NB4 (cell line): ENCODE results near the gene KCNJ11.

Experiments
- DNase-seq: peaks from one replicate; pipeline ENCODE4 v3.0.0; 2010; ENCODE audit warnings: low read depth
- H3K4me3 ChIP-seq: one replicate; pipeline ENCODE4 v1.5.1; 2011; ENCODE audit warnings: mild to moderate bottlenecking, low read depth, low read length, moderate library complexity
- CTCF ChIP-seq: IDR thresholded peaks from one replicate; pipeline ENCODE4 v1.5.1; 2012; ENCODE audit warnings: low read depth, low read length
- MYC ChIP-seq: IDR thresholded peaks from 2 replicates; pipeline ENCODE4 v1.6.1; 2011; ENCODE audit warnings: low read depth, low read length
- POLR2A ChIP-seq: IDR thresholded peaks from 2 replicates; pipeline ENCODE4 v1.6.1; 2011; ENCODE audit warnings: mild to moderate bottlenecking; ENCODE audit not compliant: insufficient read length; ENCODE audit errors: extremely low read depth
- TF ChIP-seq, protein P1 (sequence below): IDR thresholded peaks from 2 replicates; pipeline ENCODE4 v1.6.1; 2011; ENCODE audit warnings: low read depth, low read length

Gene KCNJ11

DNA sequence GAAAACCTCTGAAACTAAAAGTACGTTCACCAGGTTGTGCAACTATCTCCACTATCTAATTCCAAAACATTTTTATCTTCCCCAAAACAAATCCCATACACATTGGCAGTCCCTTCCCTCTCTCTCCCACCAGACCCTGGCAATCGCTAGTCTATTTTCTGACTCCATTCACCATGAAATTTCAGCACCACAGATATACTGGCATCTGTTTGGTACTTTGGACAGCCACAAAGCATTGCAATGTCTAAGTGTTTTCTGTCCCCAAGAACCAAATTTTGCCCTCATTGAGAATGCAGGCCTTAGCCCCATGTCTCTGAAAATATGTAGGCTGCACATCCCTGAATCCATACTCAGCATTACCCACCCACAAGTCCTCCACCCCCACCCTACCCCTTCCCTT lies 28.0 kb upstream of the KCNJ11 start:
- no peak overlapping the region for H3K4me3 ChIP-seq
- TF ChIP-seq MYC (no peak), CTCF (no peak), POLR2A (no peak)
- TF ChIP-seq, protein P1, sequence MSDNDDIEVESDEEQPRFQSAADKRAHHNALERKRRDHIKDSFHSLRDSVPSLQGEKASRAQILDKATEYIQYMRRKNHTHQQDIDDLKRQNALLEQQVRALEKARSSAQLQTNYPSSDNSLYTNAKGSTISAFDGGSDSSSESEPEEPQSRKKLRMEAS = no peak
- DNase-seq = no peak

GRCh38 chr11:17415523-17416104 lies 27.2 kb upstream of the KCNJ11 start:
- TF ChIP-seq CTCF = no peak
- TF ChIP-seq, protein P1 = no peak
- TF ChIP-seq MYC = no peak
- TF ChIP-seq POLR2A = no peak
- no peak overlapping the region for H3K4me3 ChIP-seq
- DNase-seq = no peak

DNA sequence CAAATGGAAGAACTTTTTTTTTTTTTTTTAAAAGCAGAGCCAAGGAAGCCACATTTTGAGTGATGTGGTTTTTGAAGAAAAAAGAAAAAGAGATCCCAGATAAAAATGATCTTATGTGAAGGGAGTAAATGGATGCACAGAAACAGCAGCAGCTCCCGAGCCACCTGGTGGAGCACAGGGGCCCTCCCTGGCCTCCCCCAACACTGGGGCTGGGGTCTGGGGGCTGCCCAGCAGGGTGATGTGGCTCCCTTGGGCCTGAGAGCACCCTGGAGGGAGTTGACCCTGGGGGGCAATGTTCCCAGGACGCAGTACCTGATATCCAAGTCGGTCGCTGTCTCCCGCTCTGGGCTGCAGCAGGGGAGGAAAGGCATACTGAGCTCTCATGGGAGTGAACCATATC lies 26.5 kb upstream of the KCNJ11 start:
- H3K4me3 ChIP-seq = no peak overlapping the region
- TF ChIP-seq CTCF = no peak
- no peak for TF ChIP-seq MYC
- TF ChIP-seq POLR2A = no peak
- TF ChIP-seq, protein P1 = no peak
- DNase-seq = no peak

DNA sequence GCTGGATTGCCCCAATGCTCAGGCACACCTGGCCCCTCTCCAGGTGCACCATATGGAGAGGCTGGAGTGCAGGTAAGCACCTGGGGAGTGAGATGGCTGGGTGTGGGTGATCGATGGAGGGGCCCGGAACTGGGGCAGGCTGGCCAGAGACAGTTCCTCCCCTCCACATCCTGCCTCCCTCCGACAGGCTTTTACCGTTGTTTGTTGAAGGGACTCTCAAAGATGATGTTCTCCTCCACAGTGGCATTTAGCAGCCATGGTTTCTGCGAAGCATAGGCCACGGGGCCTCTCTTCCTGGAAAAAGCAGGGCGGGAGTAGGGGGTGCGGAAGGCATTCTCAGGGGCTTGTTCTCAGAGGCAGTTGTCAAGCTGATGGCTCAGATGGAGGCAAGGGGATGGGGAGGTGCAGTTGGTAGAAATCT lies 25.9 kb upstream of the KCNJ11 start:
- TF ChIP-seq, protein P1 = no peak
- no peak for TF ChIP-seq POLR2A
- DNase-seq = no peak

DNA sequence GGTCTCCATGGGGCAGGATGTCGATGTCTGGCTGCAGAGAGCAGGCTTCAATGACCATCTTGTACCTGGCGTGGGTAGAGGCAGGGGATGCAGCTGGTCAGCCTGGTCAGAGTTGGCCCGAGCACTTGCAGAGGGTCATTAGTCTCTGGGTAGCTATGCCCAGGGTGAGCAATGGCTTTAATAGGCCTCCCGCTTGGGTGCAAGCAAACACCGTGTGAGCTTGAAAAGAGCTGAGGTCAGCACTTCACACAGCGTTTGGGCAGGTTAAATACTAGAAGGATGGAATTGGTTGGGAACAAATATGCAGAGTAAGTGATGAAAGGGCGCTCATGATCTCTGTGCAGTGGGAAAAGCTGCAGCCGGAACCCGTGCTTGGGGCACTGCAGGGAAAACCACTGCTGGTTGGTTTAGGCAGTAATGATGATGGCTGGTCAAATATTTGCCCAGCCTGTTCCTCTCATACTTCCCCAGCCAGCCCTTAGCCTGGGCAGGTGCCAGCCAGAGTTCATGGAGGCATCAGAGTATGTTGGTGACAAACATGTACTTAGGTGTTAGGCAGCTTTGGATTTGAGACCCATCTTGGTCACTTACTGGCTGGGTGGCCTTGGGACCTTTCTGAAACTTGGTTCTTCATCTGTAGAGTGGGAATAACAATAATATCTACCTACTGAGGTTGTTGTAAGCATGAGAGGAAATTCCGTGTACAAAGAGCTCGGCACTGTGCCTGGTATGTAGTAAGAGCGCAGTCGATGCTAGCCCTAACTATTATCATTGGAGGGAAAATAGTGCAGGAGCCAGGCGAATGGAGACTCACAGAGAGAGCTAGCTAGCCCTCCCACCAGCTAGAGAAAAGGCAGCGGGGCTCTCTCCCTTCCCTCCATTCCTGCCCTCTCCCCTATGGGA lies 25.2 kb upstream of the KCNJ11 start:
- DNase-seq = no peak
- TF ChIP-seq POLR2A (no peak), MYC (no peak), CTCF (no peak)
- TF ChIP-seq, protein P1 = no peak
- H3K4me3 ChIP-seq = no peak overlapping the region

More for the DNA sequence above, 25.9 kb upstream of the KCNJ11 start:
- no peak overlapping the region for H3K4me3 ChIP-seq
